GM21515 (cell line): ENCODE data around the gene NVL.
"Not testable (repeated sequence)": the region's sequence is repeated elsewhere in the genome, so short reads cannot be mapped to it uniquely, and the experiment has no call there.

Experiments used
- ATAC-seq: cut with Tn5 transposase; IDR thresholded peaks from one replicate; pipeline ENCODE4 v1.9.1; 2021; ENCODE audit not compliant: unreplicated experiment

NVL gene

GRCh38 chr1:224338150-224338838 is 8.3 kb upstream of the NVL start:
- no peak for ATAC-seq

- no peak for ATAC-seq
Observed at GRCh38 chr1:224333939-224334786, 4.2 kb upstream of the NVL start.

- peak; percentile 50 for ATAC-seq
Observed at GRCh38 chr1:224333309-224333926, 3.4 kb upstream of the NVL start.

- ATAC-seq = no peak
Observed at GRCh38 chr1:224331824-224332223, 1.9 kb upstream of the NVL start.

- ATAC-seq = no peak
Observed at GRCh38 chr1:224331326-224331725, 1.4 kb upstream of the NVL start.

- no peak for ATAC-seq
Observed at GRCh38 chr1:224329484-224329841, 509 bp downstream of the NVL start.

- no peak for ATAC-seq
Observed at GRCh38 chr1:224328644-224329043, 1.3 kb downstream of the NVL start.

GRCh38 chr1:224325959-224326358 is 4.0 kb downstream of the NVL start:
- ATAC-seq = no peak

- no peak for ATAC-seq
Observed at GRCh38 chr1:224321706-224322105, 8.3 kb downstream of the NVL start.

GRCh38 chr1:224317383-224318045 is 12.5 kb downstream of the NVL start:
- ATAC-seq = no peak

- no peak for ATAC-seq
Observed at GRCh38 chr1:224312025-224312424, 17.9 kb downstream of the NVL start.

GRCh38 chr1:224311503-224311902 is 18.5 kb downstream of the NVL start:
- not testable (repeated sequence) for ATAC-seq

- ATAC-seq = no peak
Observed at GRCh38 chr1:224308064-224308463, 21.9 kb downstream of the NVL start.

GRCh38 chr1:224304767-224305166 is 25.2 kb downstream of the NVL start:
- no peak for ATAC-seq

GRCh38 chr1:224302947-224303346 is 27.0 kb downstream of the NVL start:
- ATAC-seq = no peak

GRCh38 chr1:224301391-224301790 is 28.6 kb downstream of the NVL start:
- ATAC-seq = no peak

- ATAC-seq = no peak
Observed at GRCh38 chr1:224300346-224300745, 29.6 kb downstream of the NVL start.

- ATAC-seq = no peak
Observed at GRCh38 chr1:224298346-224299330, 31.3 kb downstream of the NVL start.

GRCh38 chr1:224294775-224295174 is 35.2 kb downstream of the NVL start:
- ATAC-seq = no peak

GRCh38 chr1:224292419-224292818 is 37.6 kb downstream of the NVL start:
- no peak for ATAC-seq
